T-helper 2 cell (primary cell): Measurements from ENCODE around the gene CCDC102A.

Source experiments
- DNase-seq, 5 experiments: peaks; one replicate each; pipeline versions ENCODE4 v3.0.0 to v3.0.0-alpha.2; 2012 to 2022

CCDC102A gene

DNA sequence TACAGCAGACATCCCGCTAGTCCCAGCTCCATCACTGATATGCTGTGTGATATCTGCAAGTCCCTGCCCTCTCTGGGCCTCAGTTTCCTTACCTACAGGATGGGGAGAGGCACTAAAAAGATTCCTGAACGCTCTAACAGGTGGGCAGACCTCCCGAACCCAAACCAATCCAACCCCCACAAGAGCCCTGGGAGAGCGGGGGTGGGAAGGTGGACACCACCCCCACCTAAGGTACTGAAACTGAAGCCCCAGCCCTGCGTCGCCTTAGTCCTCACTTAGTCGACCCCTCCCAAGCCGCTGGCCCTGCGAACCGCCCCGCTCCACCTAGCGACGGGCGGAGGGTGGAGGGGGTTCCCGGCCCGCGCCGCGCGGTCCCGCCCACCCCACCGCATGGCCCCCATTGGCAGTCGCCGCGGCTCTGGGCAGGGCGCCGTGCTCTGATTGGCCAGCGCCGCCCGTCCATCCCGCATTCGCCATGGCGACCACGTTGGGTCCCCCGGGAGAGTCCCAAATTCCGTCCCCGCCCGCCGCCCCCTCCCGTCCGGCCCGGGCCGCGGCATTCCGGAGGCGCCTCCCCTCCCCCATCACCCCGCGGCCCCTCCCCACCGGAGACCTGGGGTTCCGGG is 578 bp downstream of the CCDC102A start:
- peak; percentile 90 to 94 (median 91) for DNase-seq

DNA sequence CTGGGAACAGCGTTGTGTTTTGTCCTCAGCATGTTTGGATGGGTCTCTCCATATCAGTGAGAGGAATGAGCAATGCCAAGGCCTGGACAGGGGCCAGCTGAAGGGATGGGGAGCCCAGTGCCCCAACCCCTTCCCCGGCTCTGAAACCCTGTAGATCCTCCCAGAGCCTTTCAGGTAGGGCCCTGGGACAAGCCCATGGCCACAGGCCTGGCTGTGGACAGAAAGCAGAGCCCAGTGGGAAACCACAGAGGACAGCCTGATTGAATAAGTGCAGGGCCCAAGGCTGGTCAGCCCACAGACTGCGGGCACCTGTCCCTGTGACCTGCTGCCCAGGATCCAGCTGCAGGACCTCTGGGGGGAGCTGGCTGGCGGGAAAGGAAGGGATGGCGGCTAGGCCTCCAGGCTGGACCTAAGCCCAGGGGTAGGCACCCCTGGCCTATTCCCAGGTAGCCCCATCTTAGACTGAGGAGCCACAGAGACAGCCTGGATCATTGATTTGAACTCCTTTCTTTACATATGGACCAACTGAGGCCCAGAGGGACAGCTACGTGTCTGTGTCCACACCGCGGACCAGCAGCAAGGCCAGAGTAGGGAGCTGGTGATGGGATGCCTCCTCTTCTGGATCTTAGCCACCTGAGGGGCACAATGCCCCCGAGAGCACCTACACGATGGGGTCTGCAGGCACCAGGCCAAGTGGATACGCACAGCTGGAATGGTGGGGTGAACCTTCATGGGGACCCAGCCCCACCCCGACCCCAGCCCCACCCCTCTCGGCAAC is 1.3 kb downstream of the CCDC102A start:
- no peak for DNase-seq

DNA sequence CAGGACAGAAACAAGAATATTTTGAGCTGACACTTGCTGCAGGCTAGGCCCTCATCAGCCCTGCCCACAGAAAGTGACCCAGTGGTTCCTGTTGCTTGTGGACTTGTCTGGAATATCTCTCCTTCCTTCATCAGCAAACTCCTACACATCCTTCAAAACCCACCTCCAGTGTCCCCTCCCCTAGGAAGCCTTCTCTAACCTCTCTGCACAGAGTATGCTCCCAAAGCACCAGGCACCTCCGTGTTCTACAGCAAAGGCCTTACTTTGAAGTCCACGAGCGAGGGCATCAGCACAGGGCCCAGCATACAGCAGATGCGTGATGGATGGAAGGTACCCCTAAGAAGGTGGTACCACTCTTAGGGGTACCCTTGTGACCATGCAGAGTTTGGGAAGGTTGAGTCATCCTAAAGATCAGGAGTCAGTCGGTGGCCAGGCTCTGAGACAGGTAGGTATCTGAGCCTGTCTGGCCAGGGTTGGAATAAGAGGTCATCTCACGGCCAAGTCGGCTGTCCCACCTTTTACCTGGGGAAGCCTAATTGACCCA is 2.0 kb downstream of the CCDC102A start:
- no peak for DNase-seq

DNA sequence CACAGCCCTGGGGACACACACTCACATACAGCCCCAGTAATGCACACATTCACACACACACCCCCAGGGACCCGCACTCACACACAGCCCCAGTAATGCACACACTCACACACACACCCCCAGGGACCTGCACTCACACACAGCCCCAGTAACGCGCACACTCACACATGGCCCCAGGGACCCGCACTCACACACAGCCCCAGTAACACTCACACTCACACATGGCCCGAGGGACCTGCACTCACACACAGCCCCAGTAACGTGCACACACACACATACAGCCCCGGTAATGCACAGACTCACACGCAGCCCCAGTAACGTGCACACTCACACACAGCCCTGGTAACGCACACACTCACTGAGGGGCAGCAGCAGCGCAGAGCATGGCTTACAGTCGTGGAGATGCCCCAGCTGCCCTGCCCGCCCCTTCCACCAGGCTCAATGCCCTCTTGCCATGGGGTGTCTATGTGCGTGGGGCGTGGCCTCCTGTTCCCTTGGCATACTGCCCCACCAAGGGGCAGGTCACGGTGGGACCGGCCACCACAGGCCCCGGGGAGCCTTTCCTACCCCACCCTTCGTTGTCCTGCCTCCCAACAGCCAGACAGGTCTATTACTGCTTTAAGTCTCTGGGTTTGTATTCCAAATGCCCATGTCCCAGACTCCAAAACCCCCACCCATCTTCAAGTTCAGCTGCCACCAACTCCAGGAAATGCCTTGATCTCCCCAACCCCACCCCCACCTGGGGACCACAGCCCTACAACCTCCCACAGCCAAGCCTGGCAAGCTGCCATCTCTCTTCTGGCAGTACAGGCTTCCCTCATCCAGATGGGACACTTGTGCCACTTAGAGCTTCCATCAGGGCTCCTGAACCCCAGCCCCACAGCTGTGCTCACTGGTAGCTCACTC is 2.7 kb downstream of the CCDC102A start:
- no peak for DNase-seq

DNA sequence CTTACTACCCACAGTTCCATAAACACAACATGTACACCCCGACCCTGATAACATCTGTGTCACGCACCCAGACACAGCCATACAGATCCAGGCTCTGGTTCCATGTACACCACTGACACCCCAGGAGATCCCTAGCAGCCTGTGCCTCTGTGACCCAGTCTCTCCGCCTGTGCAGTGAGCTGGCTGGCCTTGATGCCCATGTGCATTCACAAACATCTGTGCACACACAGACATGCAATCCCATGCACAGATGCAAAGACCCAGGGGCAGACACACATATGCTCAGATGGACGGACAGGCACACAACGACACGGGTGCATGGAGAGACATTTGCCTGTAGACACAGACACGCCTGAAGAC is 4.1 kb downstream of the CCDC102A start:
- no peak for DNase-seq

DNA sequence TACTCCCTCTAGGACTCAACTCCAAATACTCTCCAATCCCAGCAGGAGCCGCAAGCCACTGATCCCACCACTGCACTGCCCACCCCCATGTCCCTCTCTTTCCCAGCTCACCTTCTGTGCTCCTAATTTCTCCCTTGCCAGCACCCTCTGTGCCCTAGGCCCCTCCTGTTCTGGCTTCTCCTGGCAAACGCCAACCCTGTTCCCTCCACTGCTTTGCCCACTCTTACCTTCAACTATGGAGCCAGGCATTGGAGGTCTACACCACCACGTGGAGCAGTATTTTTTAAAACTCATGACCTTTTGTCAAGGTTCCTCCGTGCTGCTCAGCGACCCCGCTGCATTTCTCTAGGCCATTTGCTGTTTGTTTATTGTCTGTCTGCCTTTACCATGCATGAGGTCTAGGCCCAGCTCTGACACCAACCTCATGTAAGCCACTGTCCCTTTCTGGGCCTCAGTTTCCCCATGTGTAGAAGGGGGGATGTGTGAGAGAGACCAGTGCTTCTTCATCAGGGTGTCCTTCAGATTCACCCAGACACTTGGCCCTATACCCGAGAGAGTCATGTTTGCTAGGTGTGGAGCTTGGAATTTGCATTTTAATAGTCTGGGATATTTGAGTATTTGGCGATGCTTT is 4.6 kb downstream of the CCDC102A start:
- DNase-seq = no peak

DNA sequence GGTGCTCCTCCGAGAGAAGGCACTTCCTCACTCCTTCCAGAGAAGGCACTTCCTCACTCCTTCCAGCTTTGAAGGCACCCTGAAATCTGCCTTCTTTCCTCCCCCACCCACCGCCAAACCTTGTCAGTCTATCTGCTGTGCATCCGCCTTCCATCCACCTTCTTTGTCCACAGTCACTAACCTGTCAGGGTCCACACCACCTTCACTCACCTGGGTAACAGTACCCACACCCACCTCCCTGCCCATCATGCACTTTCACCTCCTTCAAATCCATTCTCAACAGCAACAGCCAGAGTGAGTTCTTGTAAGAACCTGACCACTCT is 5.2 kb downstream of the CCDC102A start:
- DNase-seq = no peak

DNA sequence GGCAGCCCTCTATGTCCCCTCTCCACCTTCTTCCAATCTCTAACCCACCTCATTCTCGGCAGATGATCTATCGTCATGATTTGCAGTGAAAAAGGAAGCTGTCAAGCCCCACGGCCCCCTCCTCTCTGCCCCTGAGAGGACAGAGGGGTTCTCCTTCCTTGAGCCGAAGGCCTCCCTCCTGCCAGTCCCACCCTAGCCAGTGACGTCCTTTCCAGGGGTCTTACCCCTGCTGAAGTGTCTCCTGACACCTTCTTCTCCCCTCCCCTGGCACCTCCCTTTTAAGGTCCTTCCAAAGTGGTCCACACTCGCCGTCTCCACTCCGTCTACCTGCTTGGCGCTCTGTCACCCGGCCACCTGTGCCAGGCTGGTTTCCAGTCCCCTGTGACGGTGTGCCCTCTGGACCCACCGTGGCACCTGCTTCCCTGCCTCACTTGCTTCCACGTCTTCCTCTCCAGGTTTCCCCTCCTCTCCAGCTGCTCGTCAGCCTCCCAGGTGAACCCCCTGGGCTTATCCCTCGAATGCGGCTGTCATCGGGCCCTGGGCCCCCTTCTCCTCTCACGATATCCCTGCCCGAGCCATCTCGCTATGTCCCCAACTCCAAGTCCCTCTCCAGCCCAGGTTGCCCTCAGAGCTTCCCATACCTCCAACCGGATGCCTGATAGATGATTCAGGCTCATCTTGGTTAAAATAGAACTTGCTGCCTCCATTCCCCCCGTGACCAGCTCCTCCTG is 5.7 kb downstream of the CCDC102A start:
- no peak for DNase-seq

DNA sequence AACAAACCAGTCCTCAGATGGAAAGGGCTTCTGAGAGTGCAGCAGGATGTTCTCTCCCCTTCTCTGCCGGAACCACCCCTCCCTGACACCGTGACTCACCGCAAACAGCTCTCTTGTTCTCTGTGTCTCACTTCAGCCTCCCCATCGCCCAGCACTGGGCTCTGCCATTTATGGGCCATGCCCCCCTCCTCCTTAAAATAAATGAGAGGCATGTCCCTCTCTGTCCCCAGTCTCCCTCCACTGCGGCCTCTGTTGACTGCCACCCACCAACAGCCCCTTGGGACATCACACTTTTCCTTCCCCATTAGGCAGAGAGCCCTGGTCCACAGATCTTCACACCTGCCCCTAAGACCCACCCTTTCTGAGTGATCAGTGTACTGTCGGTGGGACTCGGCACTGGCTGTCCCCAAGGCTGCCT is 6.3 kb downstream of the CCDC102A start:
- DNase-seq = peak in 4 of 5 experiments; percentile 24 to 87 (median 51)

DNA sequence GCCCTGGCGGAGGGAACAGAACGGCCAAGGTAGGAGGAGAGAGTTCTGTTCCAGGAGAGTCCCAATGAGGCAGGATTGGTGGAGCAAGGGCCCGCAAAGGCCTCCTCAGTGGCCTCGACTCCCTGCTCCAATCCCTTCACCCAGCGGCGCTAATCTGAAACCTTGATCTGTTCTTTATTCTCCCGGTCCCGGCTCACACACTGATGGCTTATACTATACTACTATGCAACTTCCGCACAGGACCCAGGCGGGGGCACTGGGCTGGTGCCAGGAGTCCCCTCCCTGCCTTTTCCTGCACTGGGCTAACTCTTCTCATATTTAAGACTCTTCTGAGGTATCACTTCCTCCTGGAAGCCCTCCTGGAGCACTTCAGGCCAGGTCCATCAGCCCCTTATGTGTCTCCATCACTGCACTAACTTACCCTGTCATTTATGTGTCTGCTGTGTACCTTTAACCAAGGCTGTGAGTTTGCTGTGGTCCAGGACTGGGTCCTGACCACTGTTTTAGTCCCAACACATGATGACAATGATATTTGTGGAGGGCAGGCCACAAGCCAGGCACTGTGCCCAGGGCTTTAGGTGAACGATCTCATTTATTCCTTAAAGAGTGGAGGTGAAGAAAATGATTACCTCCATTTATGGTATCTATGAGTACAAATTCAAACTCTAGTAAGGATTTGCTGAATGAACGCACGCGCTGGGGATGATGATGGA is 6.8 kb downstream of the CCDC102A start:
- DNase-seq = no peak

DNA sequence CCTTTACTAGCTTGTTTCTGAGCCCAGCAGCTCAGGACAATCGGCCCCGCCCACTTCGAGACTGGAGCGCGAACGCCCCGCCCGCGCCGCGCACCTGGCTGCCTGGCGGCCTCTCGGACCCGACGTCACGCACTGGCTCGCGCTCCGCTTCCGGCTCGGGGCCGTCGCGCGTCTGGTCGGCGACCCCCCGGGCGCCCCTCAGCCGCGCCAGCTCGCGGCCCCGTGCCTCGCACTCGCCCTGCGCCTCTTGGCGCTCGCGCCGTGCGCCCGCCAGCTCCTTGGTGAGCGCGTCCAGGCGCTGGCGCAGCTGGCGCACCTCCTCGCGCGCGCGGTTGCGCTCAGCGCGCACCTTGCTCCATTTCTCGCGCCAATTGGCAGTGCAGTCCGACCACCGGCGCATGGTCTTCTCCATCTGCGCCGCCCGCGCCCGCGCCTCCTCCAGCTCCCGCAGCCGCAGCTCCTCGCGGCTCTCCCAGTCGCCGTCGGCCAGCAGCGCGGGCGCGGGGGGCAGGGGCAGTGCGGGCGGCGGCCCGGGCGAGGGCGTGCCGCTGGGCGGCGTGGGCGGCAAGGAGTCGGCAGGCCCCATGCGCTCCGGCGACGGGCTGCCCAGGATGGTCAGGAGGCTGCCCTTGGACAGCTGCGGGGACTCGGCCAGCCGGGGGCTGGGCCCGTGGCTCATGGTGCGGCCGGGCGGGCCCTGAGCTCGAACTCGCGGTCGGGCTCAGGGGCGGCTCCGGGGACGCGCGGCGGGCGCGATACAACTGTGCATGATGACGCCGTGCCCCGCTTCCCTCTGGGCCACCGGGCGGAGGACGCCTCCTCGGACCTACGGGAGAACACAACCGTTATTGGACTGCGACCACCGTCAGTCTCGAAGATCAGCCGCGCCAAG is 7.6 kb downstream of the CCDC102A start:
- DNase-seq = no peak

DNA sequence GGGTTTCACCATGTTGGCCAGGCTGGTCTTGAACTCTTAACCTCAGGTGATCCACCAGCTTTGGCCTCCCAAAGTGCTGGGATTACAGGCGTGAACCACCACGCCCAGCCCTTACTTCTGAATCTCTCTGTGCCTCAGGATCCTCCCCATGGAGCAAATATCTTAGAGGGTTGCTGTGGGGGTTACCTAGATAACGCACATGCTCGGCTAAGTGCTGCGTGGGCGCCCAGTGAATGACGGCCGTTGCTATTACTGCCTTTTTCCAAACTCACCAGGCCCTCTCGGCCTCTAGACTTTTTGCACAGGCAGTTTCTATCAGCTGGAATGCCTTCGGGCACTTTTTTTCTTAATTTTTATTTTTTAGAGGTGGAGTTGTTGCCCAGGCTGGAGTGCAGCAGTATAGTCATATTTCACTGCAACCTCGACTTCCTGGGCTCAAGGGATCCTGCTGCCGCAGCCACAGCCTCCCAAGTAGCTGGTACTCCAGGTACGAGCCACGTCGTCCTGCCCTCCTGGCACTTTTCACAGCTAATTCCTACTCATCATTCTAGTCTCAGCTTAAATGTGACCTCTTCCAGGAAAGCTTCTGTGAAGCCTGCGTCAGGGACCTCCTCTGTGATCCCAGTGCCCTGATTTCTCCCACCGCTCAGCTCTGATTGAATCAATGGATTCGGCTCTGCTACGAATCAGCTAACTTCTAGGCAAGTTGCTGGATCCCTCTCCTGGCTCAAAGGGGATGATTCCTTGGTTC is 8.6 kb downstream of the CCDC102A start:
- no peak for DNase-seq

DNA sequence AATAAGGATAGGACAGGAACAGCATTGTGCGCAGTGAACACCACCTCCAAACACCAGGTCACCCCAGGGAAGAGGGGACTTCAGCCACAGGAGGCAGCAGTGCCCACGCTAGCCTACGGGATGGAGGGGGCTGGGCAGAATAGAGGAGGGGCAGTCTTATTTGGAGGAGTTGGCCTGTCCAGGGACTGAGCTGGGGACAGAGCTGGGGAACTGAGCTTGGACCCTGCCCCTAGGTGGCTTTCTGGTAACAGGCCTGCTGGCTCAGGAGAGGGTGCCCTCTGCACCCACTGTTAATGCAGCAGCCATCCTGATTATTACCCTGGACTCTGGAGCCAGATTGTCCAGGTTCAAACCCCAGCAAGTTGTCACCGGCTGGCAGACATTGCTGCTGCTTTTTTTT is 9.3 kb downstream of the CCDC102A start:
- DNase-seq = no peak

DNA sequence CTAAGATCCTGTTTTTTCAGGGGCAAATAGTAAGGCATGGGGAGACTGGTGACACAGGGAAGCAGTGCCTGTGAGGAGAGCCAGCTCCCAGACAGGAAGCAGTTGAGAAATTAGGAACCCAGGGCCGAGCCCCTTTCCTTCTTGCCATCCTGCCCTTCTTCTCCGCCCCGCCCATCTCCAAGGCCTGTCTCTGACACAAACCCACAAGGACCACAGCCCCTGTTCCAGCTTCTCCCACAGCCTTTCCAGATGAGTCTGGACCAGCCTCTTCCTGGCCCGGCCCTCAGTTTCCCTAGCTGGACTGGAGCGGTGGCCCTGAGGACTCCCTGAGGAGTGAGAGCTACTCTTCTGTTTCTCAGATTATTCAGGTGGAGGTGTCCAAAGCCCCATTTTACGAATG is 9.9 kb downstream of the CCDC102A start:
- DNase-seq = no peak

DNA sequence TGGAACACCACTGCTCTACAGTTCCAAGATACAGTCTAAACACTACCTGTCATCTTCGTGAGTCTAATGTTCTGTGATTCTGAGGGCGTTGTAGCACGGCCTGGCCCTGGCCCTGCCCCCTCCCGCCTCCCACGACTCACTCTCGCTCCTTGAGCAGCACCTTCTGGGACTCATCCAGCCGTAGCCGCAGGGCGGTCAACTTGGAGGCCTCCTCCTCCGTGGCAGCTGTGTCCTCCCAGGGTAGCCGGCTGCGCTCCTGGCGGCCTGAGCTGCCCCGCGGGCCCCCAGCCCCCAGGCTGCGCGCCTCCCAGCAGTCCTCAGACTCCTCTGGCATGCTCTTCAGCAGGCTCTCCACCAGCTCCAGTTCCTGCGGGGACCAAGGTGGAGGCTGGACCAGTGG is 10.6 kb downstream of the CCDC102A start:
- no peak for DNase-seq

DNA sequence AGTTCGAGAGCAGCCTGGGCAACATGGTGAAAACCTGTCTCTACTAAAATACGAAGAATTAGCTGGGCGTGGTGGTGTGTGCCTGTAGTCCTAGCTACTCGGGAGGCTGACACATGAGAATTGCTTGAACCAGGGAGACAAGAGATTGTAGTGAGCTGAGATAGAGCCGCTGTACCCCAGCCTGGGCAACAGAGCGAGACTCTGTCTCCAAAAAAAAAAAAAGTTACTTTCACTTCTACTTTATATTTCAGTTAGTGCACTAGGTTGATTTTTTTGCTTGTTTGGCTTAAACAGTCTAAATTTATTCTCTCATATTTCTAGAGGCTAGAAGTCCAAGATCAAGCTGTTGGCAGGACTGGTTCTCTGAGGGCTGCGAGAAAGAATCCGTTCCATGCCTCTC is 13.4 kb downstream of the CCDC102A start:
- no peak for DNase-seq

DNA sequence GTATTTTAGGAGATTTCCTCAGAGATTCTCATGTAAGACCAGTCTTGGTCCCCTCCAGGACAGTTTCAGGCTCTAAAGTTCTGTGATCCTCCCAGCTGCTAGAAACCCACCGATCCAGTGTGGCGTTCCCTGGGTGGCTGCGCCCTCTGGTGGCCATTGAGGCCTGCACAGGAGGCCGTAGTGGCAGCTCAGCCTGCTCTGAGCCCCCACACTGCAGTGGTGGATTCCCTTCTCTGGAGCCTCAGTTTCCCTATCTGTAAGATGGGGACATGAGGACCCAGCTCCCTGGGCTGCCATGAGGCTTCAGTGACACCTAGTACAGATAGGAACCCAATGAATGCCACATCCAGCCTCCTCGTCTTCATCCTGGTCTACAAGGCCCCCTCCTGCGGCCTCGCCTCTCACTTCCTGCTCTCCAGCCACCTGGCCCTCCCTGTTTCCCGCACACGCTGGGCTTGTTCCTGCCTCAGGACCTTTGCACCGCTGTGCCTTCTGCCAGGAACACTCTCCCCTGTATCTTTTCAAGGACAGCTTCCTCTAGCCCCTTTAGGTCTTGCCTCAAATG is 16.5 kb downstream of the CCDC102A start:
- peak; percentile 56 to 72 (median 70) for DNase-seq

DNA sequence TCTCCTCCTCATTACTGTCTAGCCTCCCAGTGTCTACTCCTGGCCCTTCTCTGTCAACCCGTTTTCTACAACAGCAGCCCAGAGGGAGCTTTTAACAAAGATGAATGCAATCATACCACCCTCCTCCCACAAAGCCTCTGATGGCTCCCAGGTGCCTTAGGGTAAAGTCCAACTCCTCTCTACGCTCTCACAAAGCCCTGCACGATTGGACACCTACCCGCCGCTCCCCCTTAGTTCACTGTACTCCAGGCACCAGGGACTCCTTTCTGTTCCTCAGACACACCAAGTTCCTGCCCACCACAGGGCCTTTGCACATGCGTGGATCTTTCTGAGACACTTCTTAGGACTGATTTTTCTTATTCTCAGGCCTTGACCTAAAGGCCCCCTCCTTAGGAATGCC is 17.4 kb downstream of the CCDC102A start:
- no peak for DNase-seq

DNA sequence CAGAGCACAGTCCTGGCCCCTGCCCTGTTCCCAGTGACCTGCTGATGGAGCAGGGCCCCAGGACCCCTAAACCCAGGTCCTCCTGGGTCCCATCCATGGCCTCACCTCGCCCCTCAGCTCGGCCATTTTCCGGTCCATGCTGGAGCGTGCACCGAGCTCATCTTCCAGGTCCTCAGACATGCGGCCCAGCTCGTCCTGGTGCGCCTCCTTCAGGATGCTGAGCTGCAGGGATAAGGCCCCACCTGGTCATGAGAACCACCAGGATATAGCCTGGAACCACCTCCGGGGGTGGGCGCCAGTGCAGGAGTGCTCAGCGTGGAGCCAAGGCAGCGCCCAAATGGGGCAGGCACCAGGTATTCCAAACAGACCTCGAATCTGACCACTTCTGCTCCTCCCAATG is 17.9 kb downstream of the CCDC102A start:
- no peak for DNase-seq
